Aorta (tissue), 5 donors: ENCODE results near the gene MFGE8. TPM values are rescaled to one million over a fixed set of nuclear protein-coding genes. Genes with fewer than 3 reads are reported as not detected.

ENCODE experiments used
- ATAC-seq: fragments of 200-7000 bp; cut with Tn5 transposase; one replicate; pipeline ENCODE4 v1.9.1; 2022; ENCODE audit warnings: moderate library complexity; ENCODE audit not compliant: low FRiP score
- DNase-seq, 2 donors: peaks; one replicate each; pipeline ENCODE4 v3.0.0-alpha.2; 2020
- H3K27ac ChIP-seq, 2 donors: one replicate each; pipeline ENCODE4 v1.5.1; 2013; ENCODE audit warnings: low read length in 2 of 2, mild to moderate bottlenecking in 2 of 2, moderate library complexity in 2 of 2, control low read depth in 1 of 2, inconsistent platforms in 1 of 2, low read depth in 1 of 2
- H3K27me3 ChIP-seq, 2 donors: one replicate each; pipeline ENCODE4 v1.6.1; 2013; ENCODE audit warnings: control low read depth in 1 of 2, low read length in 1 of 2, mild to moderate bottlenecking in 1 of 2, moderate library complexity in 1 of 2; ENCODE audit not compliant: insufficient read depth in 2 of 2, control insufficient read depth in 1 of 2
- H3K36me3 ChIP-seq, 2 donors: one replicate each; pipeline ENCODE4 v1.6.1; 2013; ENCODE audit warnings: control low read depth in 1 of 2, low read length in 1 of 2, mild to moderate bottlenecking in 1 of 2; ENCODE audit not compliant: insufficient read depth in 2 of 2, control insufficient read depth in 1 of 2
- H3K4me1 ChIP-seq, 2 donors: one replicate each; pipeline ENCODE4 v1.6.1; 2013; ENCODE audit warnings: low read length in 2 of 2, control low read depth in 1 of 2, mild to moderate bottlenecking in 1 of 2, moderate library complexity in 1 of 2; ENCODE audit not compliant: insufficient read depth in 2 of 2, control insufficient read depth in 1 of 2
- H3K4me3 ChIP-seq, 2 donors: one replicate each; pipeline ENCODE4 v1.5.1; 2013; ENCODE audit warnings: low read length in 2 of 2, control low read depth in 1 of 2, mild to moderate bottlenecking in 1 of 2
- H3K9me3 ChIP-seq: one replicate; pipeline ENCODE4 v1.6.1; 2013; ENCODE audit warnings: mild to moderate bottlenecking, low read length; ENCODE audit not compliant: control insufficient read depth
- WGBS, 2 donors: extraction: QIAGEN DNeasy Blood & Tissue Kit; methylation state at CpG; one replicate each; pipeline ENCODE4 v1.1.7; 2013; 5-methylcytosine and 5-hydroxymethylcytosine counted together
- intact Hi-C, 2 donors: fragments of 100-400 bp; cut with DNase I; formaldehyde crosslinking; loops; one replicate each; pipeline versions ENCODE4 v1.14.2 to v1.15.0; 2022
- polyA plus RNA-seq, 2 donors: library from polyadenylated mRNA; stranded (reverse); fragments of 200-250 nt; gene quantifications; one replicate each; pipeline ENCODE4 v1.2.3, GENCODE V29; 2013
- total RNA-seq, 2 donors: library from RNA; stranded (reverse); fragmentation: NEBNext Ultra II Directional; extraction: Animal tissue kit (Norgen Biotek cat#: 25700); gene quantifications; one replicate each; pipeline ENCODE4 v1.2.1, GENCODE V29; 2021
- donor health status: healthy with polysubstance abuse.
- donor health status: Bipolar disorder and iron deficiency.
- donor health status: DM: no; HTN: no; CAD: no.
- donor health status: DM: no; HTN: no; CAD: no.
- donor health status: DM: yes; HTN: yes; CAD: no.

The MFGE8 gene
- total and polyA plus RNA-seq, 4 donors = 1,008 to 2,529 (median 1,895) TPM

GRCh38 chr15:88849376-88850072 is 63.7 kb downstream of the MFGE8 start:
- Histone ChIP-seq H3K4me3 (no peak overlapping the region), H3K27ac (no peak overlapping the region), H3K27me3 (no peaks in the 10 kb centered on the region), H3K9me3 (no peaks in the 10 kb centered on the region), H3K36me3 (peaks cover 0 to 2% of the 10 kb centered on the region in 2 donors), H3K4me1 (no peaks in the 10 kb centered on the region)
- intact Hi-C loops = no loop called here
- DNase-seq (no peak), ATAC-seq (peak; percentile 40)
- WGBS, 2 donors = 80% methylated on average over 22 of the region's 22 CpGs

Other genes starting within 250 kb of the MFGE8 start
- 100 to 1,000 TPM in 1 of 2 donors, 10 to 100 TPM in 1; 31.7 to 312 TPM for gene ACAN, start 109.9 kb downstream of the MFGE8 start, total RNA-seq
- 10 to 100 TPM; 12.9 to 37.6 TPM for gene ACAN, start 109.9 kb downstream of the MFGE8 start, polyA plus RNA-seq
- 10 to 100 TPM; 79.9 to 82.3 TPM for gene HAPLN3, start 17.8 kb downstream of the MFGE8 start, total RNA-seq
- 10 to 100 TPM; 14.4 to 99.4 TPM for gene HAPLN3, start 17.8 kb downstream of the MFGE8 start, polyA plus RNA-seq
- 100 to 1,000 TPM; 135 to 221 TPM for gene ABHD2, start 175.1 kb upstream of the MFGE8 start, total RNA-seq
- 10 to 100 TPM in 1 of 2 donors, 1 to 10 TPM in 1; 9.1 to 29.9 TPM for gene ABHD2, start 175.1 kb upstream of the MFGE8 start, polyA plus RNA-seq